Regular cardiac myocyte (primary cell): ENCODE data around the gene SNCAIP. TPM values are rescaled to one million over a fixed set of nuclear protein-coding genes. Genes with fewer than 3 reads are reported as not detected.

Experiments used
- total RNA-seq: library from RNA; depleted of rRNA; stranded (reverse); fragments of >200 nt; gene quantifications from 2 replicates; pipeline ENCODE4 v1.2.3, GENCODE V29; 2014

Gene SNCAIP
- total RNA-seq = 0.19 and 0.85 TPM in 2 replicates

DNA sequence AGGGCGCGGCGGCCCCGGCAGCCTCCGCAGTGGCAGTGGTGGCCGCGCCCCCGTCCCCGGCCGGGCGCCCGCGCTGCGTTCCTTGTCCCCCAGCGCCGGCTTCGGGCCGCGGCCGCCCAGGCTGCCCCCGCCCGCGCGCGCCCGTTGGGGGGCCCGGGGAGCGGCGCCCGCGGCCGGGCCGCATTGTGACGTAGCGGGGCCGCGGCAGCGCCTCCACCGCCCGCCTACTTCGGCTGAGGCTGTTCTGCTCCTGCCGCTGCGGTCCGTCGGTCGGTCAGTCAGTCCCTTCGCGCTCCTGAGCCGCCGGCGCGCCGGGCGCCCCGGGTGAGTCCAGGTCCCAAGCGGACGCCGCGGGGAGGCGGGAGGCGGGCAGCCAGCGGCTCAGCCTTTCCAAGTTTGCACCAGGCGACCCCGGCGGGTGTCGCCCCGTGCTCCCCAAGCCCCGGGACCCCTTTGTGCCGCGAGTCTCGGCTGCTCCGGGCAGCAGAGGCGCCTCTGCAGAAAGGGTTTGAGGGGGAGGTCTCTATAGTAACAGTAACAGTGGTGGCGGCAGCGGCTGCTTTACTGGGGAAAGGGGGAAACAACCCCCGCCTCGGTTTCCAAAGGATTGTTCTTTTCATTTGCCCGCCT, at the start of gene SNCAIP:
Gene SNCAIP (plus strand): TSS at position 277 of the 630 bp plus-strand sequence. CDS start 78,898 bp downstream, outside the sequence.

Other genes with a start within 250 kb of the SNCAIP start
- 179 and 324 TPM in 2 replicates for gene LOX, start 234.0 kb upstream of the SNCAIP start, total RNA-seq
- 0.28 TPM in 1 of 2 replicates, not detected in the other for gene ZNF474, start 182.7 kb upstream of the SNCAIP start, total RNA-seq